K562 (cell line): ENCODE measurements around the gene DNAJC1. TPM values are rescaled to one million over a fixed set of nuclear protein-coding genes. Genes with fewer than 3 reads are reported as not detected.

ENCODE experiments used
- ATAC-seq: fragments of 200-7000 bp; cut with Tn5 transposase; 3 replicates; pipeline ENCODE4 v1.9.1; 2020; ENCODE audit warnings: moderate library complexity
- BruUV-seq: library from RNA; stranded (reverse); fragments of 400-500 nt; replicated peaks from 2 replicates; lab custom pipeline; 2021; lab: Mats Ljungman, UMichigan
- CTCF ChIA-PET: fragments of 300-600 bp; formaldehyde crosslinking; extraction: SDS; loops from one replicate; lab custom pipeline; 2021; ENCODE audit warnings: low intra/inter-chr PET ratio; lab: Yijun Ruan, JAX
- POLR2A ChIA-PET: fragments of 300-600, 350-650 bp; sonication (Branson Sonifier 250); formaldehyde crosslinking; extraction: SDS; loops from one replicate; lab custom pipeline; 2021; ENCODE audit warnings: antibody characterized with exemption, inconsistent platforms; lab: Yijun Ruan, JAX
- DNase-seq, 4 experiments: peaks; one replicate each; pipeline versions ENCODE4 v3.0.0 to v3.0.0-alpha.2; 2011 to 2018; ENCODE audit warnings: low spot score in 3 of 4, mixed read lengths in 3 of 4; ENCODE audit errors: extremely low read depth in 1 of 4
- FAIRE-seq: peaks from 2 replicates; lab custom pipeline; 2011; peaks lifted over from hg19 to GRCh38; lab: Jason Lieb, UNC
- H2AFZ ChIP-seq: 2 replicates; pipeline ENCODE4 v1.6.0; 2011; ENCODE audit warnings: low read depth, low read length, control low read depth, inconsistent platforms
- H3K27ac ChIP-seq: fragments of 200-600 bp; 3 replicates; pipeline ENCODE4 v1.8.0; 2011; ENCODE audit warnings: low read depth, mild to moderate bottlenecking, control low read depth, inconsistent platforms, low read length, moderate library complexity, mixed read lengths; ENCODE audit errors: extremely low read depth
- H3K27me3 ChIP-seq, 2 experiments: fragments of 300-600 bp in 1 of 2; 2 replicates in 1 of 2; 3 replicates in 1 of 2; pipeline versions ENCODE4 v1.6.0 to v1.8.0; 2011; ENCODE audit warnings: inconsistent platforms in 2 of 2, low read length in 2 of 2, mild to moderate bottlenecking in 1 of 2, mixed read lengths in 1 of 2, moderate library complexity in 1 of 2; ENCODE audit not compliant: control insufficient read depth in 2 of 2, insufficient read depth in 2 of 2
- H3K36me3 ChIP-seq: fragments of 300-600 bp; 3 replicates; pipeline ENCODE4 v1.8.0; 2011; ENCODE audit warnings: mild to moderate bottlenecking, low read length, inconsistent platforms; ENCODE audit not compliant: control insufficient read depth, insufficient read depth
- H3K4me1 ChIP-seq, 2 experiments: fragments of 200-600 bp in 1 of 2; replicated peaks in 1 of 2; 2 replicates in 1 of 2; 3 replicates in 1 of 2; pipeline versions ENCODE4 v1.5.1 to v1.8.0; 2011; ENCODE audit warnings: inconsistent platforms in 2 of 2, low read length in 2 of 2, mild to moderate bottlenecking in 1 of 2, mixed read lengths in 1 of 2, moderate library complexity in 1 of 2; ENCODE audit not compliant: control insufficient read depth in 2 of 2, insufficient read depth in 2 of 2
- H3K4me2 ChIP-seq: 2 replicates; pipeline ENCODE4 v1.6.1; 2011; ENCODE audit warnings: low read length, control low read depth, inconsistent platforms, mixed read lengths; ENCODE audit not compliant: insufficient read depth
- H3K4me3 ChIP-seq: fragments of 200-600 bp; sonication (generic), shearing (Covaris generic); 2 replicates; pipeline ENCODE4 v1.5.1; 2016; ENCODE audit warnings: control low read depth, inconsistent platforms
- H3K79me2 ChIP-seq: fragments of 200-600 bp; 3 replicates; pipeline ENCODE4 v1.8.0; 2011; ENCODE audit warnings: low read length, inconsistent platforms; ENCODE audit not compliant: control insufficient read depth, insufficient read depth
- H3K9ac ChIP-seq, 2 experiments: 2 replicates each; pipeline versions ENCODE4 v1.6.0 to v1.6.1; 2011; ENCODE audit warnings: low read depth in 2 of 2, low read length in 2 of 2, control low read depth in 1 of 2, inconsistent platforms in 1 of 2, mild to moderate bottlenecking in 1 of 2, mixed read lengths in 1 of 2; ENCODE audit not compliant: insufficient read depth in 1 of 2
- H3K9me1 ChIP-seq: one replicate; pipeline ENCODE4 v1.6.0; 2011; ENCODE audit warnings: inconsistent platforms, mild to moderate bottlenecking, low read length, moderate library complexity; ENCODE audit not compliant: control insufficient read depth, insufficient read depth
- H3K9me3 ChIP-seq: replicated peaks from 2 replicates; pipeline ENCODE4 v1.5.1; 2011; ENCODE audit warnings: low read depth, low read length, inconsistent platforms; ENCODE audit not compliant: control insufficient read depth, insufficient read depth
- H4K20me1 ChIP-seq: replicated peaks from 2 replicates; pipeline ENCODE4 v1.6.1; 2011; ENCODE audit warnings: low read length, inconsistent platforms, mixed read lengths; ENCODE audit not compliant: control insufficient read depth, insufficient read depth
- CSDE1 ChIP-seq, 2 experiments: fragments of 450-650 bp; IDR thresholded peaks; 2 replicates each; pipeline ENCODE4 v1.6.1; 2016; ENCODE audit warnings: mild to moderate bottlenecking in 1 of 2
- PHF8 ChIP-seq: fragments of 200-600 bp; sonication (generic); IDR thresholded peaks from 2 replicates; pipeline ENCODE4 v1.6.1; 2012; ENCODE audit warnings: mixed run types, mild to moderate bottlenecking, inconsistent platforms, low read length, moderate library complexity, borderline replicate concordance
- ZNF75A ChIP-seq: fragments of 450-650 bp; formaldehyde crosslinking; IDR thresholded peaks from 2 replicates; pipeline ENCODE4 v1.4.0; 2020; ENCODE audit warnings: mild to moderate bottlenecking
- in situ Hi-C: fragments of 300-500 bp; cut with MboI; formaldehyde crosslinking; loops from 4 replicates; pipeline ENCODE4 v1.15.0; 2018; ENCODE audit warnings: inconsistent platforms, mixed read lengths
- intact Hi-C: fragments of 100-400 bp; cut with micrococcal nuclease; formaldehyde crosslinking; loops from 2 replicates; pipeline ENCODE4 v1.14.2; 2022
- polyA plus RNA-seq, 8 experiments: library from polyadenylated mRNA; depleted of rRNA in 4 of 8; stranded (reverse) in 5 of 8; unstranded in 3 of 8; fragments of >200 nt; fragmentation: Nextera tagmentation in 2 of 8; fragmentation: Illumina TruSeq in 1 of 8; extraction: Ambion mirVana in 2 of 8; extraction: Trizol in 1 of 8; gene quantifications; 2 replicates each; pipeline versions ENCODE4 v1.2.1 to v1.2.3, GENCODE V29; 2011 to 2014; ENCODE audit warnings: inconsistent platforms in 1 of 8, missing spikeins in 1 of 8
- total RNA-seq, 7 experiments: library from RNA; depleted of rRNA in 6 of 7; stranded (reverse); fragments of >200 nt in 6 of 7; fragmentation: Illumina TruSeq in 2 of 7; extraction: Trizol in 2 of 7; gene quantifications; 2 replicates each; pipeline versions ENCODE4 v1.2.1 to v1.2.3, GENCODE V29; 2011 to 2021; ENCODE audit warnings: low replicate concordance in 1 of 7
- TF ChIP-seq, protein P1 (sequence below): sonication (generic); IDR thresholded peaks from 2 replicates; pipeline ENCODE4 v1.6.1; 2016
- TF ChIP-seq, protein P2 (sequence below): sonication (generic); formaldehyde crosslinking; IDR thresholded peaks from 2 replicates; pipeline ENCODE4 v1.8.0; 2022; ENCODE audit warnings: mild to moderate bottlenecking, missing genetic modification reagents, borderline replicate concordance

Gene DNAJC1
- total and polyA plus RNA-seq, 9 of the 15 experiments (the other 6 are each of a cell fraction or from before 2014, with no cell fraction given), result 5.4 to 77.6 (median 40.3) TPM

GRCh38 chr10:21924511-21924910, 79.0 kb downstream of the DNAJC1 start:
- Histone ChIP-seq H4K20me1 (no peaks in the 10 kb centered on the region), H3K27me3 (no peaks in the 10 kb centered on the region), H3K4me3 (no peak overlapping the region), H3K4me2 (no peak overlapping the region), H3K27ac (no peak overlapping the region), H3K4me1 (peaks cover 0 to 12% of the 10 kb centered on the region in 2 experiments; a peak in 3 of 5 replicates), H3K9ac (no peak overlapping the region), H3K9me3 (no peaks in the 10 kb centered on the region), H3K79me2 (peaks cover 9% of the 10 kb centered on the region; the same call in 2 of the 3 replicates), H3K9me1 (no peaks in the 10 kb centered on the region), H2AFZ (no peak overlapping the region), H3K36me3 (peaks cover 4% of the 10 kb centered on the region; the same call in 2 of the 3 replicates)
- CTCF ChIA-PET, result no interaction called here
- no TSS peak for BruUV-seq
- POLR2A ChIA-PET, result no interaction called here
- ATAC-seq (peak; percentile 36; the same call in 2 of the 3 replicates), DNase-seq (no peak), FAIRE-seq (no peak)
- TF ChIP-seq, protein P1, sequence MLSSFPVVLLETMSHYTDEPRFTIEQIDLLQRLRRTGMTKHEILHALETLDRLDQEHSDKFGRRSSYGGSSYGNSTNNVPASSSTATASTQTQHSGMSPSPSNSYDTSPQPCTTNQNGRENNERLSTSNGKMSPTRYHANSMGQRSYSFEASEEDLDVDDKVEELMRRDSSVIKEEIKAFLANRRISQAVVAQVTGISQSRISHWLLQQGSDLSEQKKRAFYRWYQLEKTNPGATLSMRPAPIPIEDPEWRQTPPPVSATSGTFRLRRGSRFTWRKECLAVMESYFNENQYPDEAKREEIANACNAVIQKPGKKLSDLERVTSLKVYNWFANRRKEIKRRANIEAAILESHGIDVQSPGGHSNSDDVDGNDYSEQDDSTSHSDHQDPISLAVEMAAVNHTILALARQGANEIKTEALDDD, result peak; percentile 29; the same call in 1 of the 2 replicates
- TF ChIP-seq PHF8, result no peak
- TF ChIP-seq CSDE1 (IDR thresholded peaks at IDR 0.05), result no peak
- TF ChIP-seq ZNF75A (CRISPR knock-in tag), result no peak
- TF ChIP-seq, protein P2, sequence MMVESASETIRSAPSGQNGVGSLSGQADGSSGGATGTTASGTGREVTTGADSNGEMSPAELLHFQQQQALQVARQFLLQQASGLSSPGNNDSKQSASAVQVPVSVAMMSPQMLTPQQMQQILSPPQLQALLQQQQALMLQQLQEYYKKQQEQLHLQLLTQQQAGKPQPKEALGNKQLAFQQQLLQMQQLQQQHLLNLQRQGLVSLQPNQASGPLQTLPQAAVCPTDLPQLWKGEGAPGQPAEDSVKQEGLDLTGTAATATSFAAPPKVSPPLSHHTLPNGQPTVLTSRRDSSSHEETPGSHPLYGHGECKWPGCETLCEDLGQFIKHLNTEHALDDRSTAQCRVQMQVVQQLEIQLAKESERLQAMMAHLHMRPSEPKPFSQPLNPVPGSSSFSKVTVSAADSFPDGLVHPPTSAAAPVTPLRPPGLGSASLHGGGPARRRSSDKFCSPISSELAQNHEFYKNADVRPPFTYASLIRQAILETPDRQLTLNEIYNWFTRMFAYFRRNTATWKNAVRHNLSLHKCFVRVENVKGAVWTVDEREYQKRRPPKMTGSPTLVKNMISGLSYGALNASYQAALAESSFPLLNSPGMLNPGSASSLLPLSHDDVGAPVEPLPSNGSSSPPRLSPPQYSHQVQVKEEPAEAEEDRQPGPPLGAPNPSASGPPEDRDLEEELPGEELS (CRISPR knock-in tag), result no peak
- intact Hi-C loops, result no loop called here
- in situ Hi-C loops, result no loop called here
